Mucosa of descending colon (tissue), 3 donors: ENCODE measurements around the gene PICK1. TPM values are rescaled to one million over a fixed set of nuclear protein-coding genes. Genes with fewer than 3 reads are reported as not detected.
"Not testable (repeated sequence)": the region's sequence is repeated elsewhere in the genome, so short reads cannot be mapped to it uniquely, and the experiment has no call there.

Source experiments
- ATAC-seq: fragments of 200-7000 bp; cut with Tn5 transposase; one replicate; pipeline ENCODE4 v1.9.1; 2020; ENCODE audit warnings: mild to moderate bottlenecking, moderate library complexity
- DNase-seq, 3 donors: peaks; one replicate each; pipeline ENCODE4 v3.0.0-alpha.2; 2020
- H3K36me3 ChIP-seq: fragments of 200-600 bp; one replicate; pipeline ENCODE4 v1.8.0; 2021; ENCODE audit warnings: low read depth, mild to moderate bottlenecking
- H3K4me1 ChIP-seq: fragments of 200-600 bp; one replicate; pipeline ENCODE4 v1.8.0; 2021; ENCODE audit warnings: low read depth, mild to moderate bottlenecking
- H3K4me3 ChIP-seq: fragments of 200-600 bp; one replicate; pipeline ENCODE4 v1.8.0; 2021; ENCODE audit warnings: mild to moderate bottlenecking
- H3K9me3 ChIP-seq: fragments of 200-600 bp; one replicate; pipeline ENCODE4 v1.8.0; 2021; ENCODE audit warnings: mild to moderate bottlenecking
- intact Hi-C, 2 donors: fragments of 100-400 bp; cut with DNase I in 1 of 2; cut with micrococcal nuclease in 1 of 2; formaldehyde crosslinking; loops; one replicate each; pipeline versions ENCODE4 v1.11.0 to v1.11.1; 2022; cut with DNase I, micrococcal nuclease
- total RNA-seq, 3 donors: library from RNA; stranded (reverse); fragmentation: NEBNext Ultra II Directional in 2 of 3; extraction: Animal tissue kit (Norgen Biotek cat#: 25700) in 2 of 3; gene quantifications; one replicate each; pipeline versions ENCODE4 v1.2.1 to v1.2.4, GENCODE V29; 2021 to 2023
- TF ChIP-seq, protein P1 (sequence below): fragments of 200-600 bp; IDR thresholded peaks from one replicate; pipeline ENCODE4 v1.8.0; 2022; ENCODE audit warnings: antibody characterized with exemption, mild to moderate bottlenecking
- donor health status: DM: no; HTN: no; CAD: no; lungs with moderate emphysema.
- donor health status: DM: no; HTN: no; CAD: no.
- donor health status: DM: no; HTN: yes; CAD: no.

Gene PICK1
- total RNA-seq, 3 donors from 2014 or later, result 30.9 to 40.7 (median 37.9) TPM

DNA sequence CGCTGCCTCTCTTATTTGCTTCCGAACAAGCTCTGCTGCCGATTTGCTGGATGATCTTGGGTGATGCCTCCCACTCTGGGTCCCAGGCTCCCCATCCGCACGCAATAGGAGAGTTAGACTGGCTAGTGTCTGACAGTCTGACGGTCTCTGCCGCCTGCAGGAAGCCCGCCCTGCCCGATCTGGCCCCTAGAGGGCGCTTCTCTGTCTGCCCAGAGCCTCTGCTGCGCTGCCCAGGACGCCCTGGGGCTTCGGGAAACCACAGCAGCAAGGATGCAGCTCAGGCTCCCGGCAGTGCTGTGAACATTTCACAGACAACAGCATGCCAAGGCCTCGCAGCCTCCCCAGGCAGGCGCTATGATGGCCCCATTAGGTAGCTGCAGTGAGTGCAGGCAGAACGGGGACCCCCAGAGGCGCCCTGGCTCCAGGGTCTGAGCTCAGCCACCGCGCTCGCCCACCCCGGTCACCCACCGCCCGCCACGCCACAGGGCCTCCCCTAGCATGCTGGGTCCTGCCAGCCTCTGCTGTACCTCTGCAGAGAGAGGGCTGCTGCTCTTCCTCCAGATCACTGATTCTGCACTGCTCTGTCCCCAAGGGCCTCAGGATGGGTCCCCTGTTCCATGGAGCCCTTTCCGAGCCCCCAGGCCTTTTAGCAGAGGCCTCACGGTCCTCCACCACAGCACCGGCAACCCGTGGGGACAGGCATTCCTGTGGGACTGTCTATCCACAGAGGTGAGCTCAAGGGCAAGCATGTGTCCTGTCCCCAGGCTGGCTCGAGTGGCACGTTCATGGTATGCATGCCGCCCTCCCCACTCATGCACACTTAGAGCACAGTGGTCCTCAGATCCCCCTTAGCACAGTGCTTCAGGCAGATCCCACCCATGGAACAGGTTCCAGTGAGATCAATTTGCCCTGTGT lies 57.5 kb downstream of the PICK1 start:
- TF ChIP-seq, protein P1, sequence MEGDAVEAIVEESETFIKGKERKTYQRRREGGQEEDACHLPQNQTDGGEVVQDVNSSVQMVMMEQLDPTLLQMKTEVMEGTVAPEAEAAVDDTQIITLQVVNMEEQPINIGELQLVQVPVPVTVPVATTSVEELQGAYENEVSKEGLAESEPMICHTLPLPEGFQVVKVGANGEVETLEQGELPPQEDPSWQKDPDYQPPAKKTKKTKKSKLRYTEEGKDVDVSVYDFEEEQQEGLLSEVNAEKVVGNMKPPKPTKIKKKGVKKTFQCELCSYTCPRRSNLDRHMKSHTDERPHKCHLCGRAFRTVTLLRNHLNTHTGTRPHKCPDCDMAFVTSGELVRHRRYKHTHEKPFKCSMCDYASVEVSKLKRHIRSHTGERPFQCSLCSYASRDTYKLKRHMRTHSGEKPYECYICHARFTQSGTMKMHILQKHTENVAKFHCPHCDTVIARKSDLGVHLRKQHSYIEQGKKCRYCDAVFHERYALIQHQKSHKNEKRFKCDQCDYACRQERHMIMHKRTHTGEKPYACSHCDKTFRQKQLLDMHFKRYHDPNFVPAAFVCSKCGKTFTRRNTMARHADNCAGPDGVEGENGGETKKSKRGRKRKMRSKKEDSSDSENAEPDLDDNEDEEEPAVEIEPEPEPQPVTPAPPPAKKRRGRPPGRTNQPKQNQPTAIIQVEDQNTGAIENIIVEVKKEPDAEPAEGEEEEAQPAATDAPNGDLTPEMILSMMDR, result peak; percentile 96
- ATAC-seq (peak; percentile 57), DNase-seq (peak; percentile 86 to 95 (median 92))
- Histone ChIP-seq H3K9me3 (no peaks in the 10 kb centered on the region), H3K36me3 (no peaks in the 10 kb centered on the region), H3K4me3 (no peak overlapping the region), H3K4me1 (peaks cover 18% of the 10 kb centered on the region)
- intact Hi-C loops, result loop anchor here in 1 of 2 donors (10.0 kb wide), 1 partner anchor 240 kb away; no protein-coding TSS in a partner anchor

DNA sequence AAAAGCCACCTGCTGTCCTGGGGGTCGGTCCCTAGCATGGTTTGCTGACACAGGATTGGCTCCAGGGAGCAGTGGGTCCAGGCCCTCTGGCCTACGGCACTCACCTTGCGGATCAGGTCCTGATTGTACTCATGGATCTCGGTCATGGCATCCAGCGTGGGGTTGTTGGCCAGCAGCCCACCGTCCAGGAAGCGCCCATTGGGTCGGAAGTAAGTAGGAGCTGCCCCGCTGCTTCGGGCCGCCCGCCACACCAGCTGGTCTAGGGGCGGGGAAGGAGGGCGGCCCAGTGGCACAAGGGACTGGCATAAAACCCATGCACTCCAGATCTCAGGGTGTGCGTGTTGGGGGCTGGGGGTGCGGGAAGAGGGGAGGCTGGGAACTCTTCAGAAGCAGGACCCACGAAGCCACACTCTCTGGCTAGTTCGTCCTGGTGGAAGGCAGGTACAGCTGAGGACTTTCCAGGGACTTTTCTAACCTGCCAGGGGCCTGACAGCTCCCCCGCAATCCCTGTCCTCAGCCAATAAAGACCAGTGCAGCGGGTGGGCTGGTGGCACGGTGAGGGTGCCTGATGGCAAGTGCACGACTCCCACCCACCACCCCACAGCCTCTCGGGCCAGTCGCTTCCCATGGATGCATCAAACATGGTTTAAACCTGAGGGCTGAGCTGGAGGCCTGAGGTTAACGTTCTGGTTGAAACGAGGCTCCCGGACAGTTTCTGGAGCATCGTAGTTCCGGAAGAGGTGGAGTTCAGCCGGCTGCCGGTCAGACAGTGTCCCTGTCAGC lies 58.4 kb downstream of the PICK1 start:
- Histone ChIP-seq H3K4me1 (peaks cover 17% of the 10 kb centered on the region), H3K36me3 (no peaks in the 10 kb centered on the region), H3K4me3 (no peak overlapping the region), H3K9me3 (no peaks in the 10 kb centered on the region)
- no peak for ATAC-seq
- TF ChIP-seq, protein P1, result no peak
- intact Hi-C loops, result loop anchor here in 1 of 2 donors (10.0 kb wide), 1 partner anchor 239 kb away; no protein-coding TSS in a partner anchor
- peak in 1 of 3 donors; percentile 15 for DNase-seq

DNA sequence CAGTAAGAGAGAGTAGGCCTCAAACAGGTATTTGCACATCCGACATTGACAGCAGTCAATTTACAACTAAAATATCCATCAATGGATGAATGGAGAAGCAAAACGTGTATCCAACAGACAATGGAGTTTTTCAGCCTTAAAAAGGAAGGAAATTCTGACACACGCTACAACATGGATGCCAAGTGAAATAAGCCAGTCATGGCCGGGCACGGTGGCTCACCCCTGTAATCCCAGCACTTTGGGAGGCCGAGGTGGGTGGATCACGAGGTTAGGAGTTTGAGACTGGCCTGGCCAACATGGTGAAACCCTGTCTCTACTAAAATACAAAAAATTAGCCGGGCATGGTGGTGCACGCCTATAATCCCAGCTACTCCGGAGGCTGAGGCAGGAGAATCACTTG lies 60.4 kb downstream of the PICK1 start:
- not testable (repeated sequence) for H3K36me3 ChIP-seq, DNase-seq, H3K4me3 ChIP-seq, H3K9me3 ChIP-seq, ATAC-seq, H3K4me1 ChIP-seq
- intact Hi-C loops, result loop anchor here in 1 of 2 donors (10.0 kb wide), 1 partner anchor 237 kb away; no protein-coding TSS in a partner anchor

DNA sequence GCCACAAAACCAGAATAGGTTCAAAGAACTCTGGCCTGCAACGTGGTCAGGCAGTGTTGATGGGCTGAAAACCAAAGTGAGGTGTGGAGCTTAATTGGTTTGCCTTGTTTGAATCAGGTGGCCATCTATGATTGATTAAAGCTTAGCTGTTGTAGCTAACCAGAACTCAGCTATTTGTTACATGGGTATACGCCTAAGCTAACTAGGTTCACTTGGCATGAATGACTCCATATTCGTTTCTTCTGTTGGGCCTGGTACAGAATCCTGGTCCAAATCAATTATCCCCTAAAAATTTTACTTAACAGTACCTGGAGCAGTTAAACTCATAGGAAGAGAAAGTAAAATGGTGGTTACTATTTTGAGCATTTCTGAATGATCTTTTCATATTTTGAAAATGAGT lies 61.0 kb downstream of the PICK1 start:
- Histone ChIP-seq H3K9me3 (no peaks in the 10 kb centered on the region), H3K4me1 (no peaks in the 10 kb centered on the region), H3K4me3 (no peak overlapping the region), H3K36me3 (no peaks in the 10 kb centered on the region)
- intact Hi-C loops, result loop anchor here in 1 of 2 donors (10.0 kb wide), 1 partner anchor 237 kb away; no protein-coding TSS in a partner anchor
- DNase-seq (no peak), ATAC-seq (no peak)
- TF ChIP-seq, protein P1, result no peak

DNA sequence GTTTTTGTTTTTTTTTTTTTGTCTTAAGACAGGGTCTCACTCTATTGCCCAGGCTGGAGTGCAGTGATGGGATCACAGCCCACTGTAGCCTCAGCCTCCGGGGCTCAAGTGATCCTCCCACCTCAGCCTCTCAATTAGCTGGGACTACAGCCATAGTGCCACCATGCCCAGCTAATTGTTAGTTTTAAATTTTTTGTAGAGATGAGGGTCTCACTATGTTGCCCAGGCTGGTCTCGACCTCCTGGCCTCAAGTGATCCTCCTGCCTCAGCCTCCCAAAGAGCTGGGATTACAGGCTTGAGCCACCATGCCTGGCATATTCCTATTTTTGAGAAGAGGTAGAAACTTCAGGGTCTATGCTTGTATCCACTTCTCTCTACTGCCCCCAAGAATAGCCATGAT lies 61.5 kb downstream of the PICK1 start:
- not testable (repeated sequence) for DNase-seq, ATAC-seq, H3K9me3 ChIP-seq, H3K4me3 ChIP-seq, H3K36me3 ChIP-seq, H3K4me1 ChIP-seq
- intact Hi-C loops, result loop anchor here in 1 of 2 donors (10.0 kb wide), 1 partner anchor 236 kb away; no protein-coding TSS in a partner anchor

DNA sequence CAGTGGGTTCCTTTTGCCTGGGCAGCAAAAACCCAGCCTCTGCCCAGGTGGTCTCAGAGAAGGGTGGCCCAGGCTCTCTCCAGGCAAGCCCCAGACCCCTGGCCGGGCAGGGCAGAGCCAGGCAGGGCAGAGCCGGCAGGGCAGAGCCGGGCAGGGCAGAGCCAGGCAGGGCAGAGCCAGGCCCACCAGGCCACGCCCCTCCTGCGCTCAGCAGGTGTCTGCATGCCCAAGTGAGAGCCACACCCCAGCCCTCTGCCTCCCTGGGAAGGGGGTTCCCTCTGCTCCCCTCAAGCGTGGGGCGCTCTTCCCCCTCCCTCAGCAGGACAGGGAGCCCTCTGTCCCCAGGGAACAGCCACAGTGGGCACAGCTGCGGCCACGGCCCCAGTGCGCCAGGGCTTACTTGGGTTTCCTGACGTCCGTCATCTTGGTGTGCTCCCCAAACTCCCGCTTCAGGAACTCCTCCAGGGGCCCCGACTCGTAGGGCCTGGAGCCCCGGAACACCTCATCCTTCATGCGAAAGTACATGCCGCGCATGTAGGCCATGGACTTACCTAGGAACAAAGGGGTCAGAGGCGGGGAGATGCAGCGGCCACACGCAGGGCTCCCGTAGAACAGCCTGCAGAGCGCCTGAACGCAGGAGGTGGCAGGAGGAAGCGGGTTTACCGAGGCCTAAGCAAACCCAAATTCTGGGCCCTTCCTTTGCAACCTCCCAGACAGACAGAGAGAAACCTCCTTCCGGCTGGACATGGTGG lies 63.3 kb downstream of the PICK1 start:
- intact Hi-C loops, result no loop called here
- peak; percentile 88 for ATAC-seq
- no peaks in the 10 kb centered on the region for H3K36me3 ChIP-seq

More for the DNA sequence above, 63.3 kb downstream of the PICK1 start:
- no peaks in the 10 kb centered on the region for H3K9me3 ChIP-seq
- no peaks in the 10 kb centered on the region for H3K4me1 ChIP-seq
- DNase-seq, result peak; percentile 65 to 74 (median 72)
- TF ChIP-seq, protein P1, result no peak
- H3K4me3 ChIP-seq, result no peak overlapping the region
